OCI-LY7 (cell line): Measurements from ENCODE around the gene KRT37.

Experiments
- EZH2phosphoT487 ChIP-seq: fragments of 200-600 bp; sonication (generic); IDR thresholded peaks from 2 replicates; pipeline ENCODE4 v1.6.1; 2018; ENCODE audit warnings: low read depth, borderline replicate concordance, mild to moderate bottlenecking, mixed run types, antibody characterized with exemption, low read length, moderate library complexity, mixed read lengths
- TF ChIP-seq, protein P1 (sequence below): fragments of 200-600 bp; sonication (generic); conservative IDR thresholded peaks from 2 replicates; pipeline ENCODE4 v1.5.1; 2014; ENCODE audit warnings: mild to moderate bottlenecking, antibody characterized with exemption, low read length, moderate library complexity, mixed read lengths

DNA sequence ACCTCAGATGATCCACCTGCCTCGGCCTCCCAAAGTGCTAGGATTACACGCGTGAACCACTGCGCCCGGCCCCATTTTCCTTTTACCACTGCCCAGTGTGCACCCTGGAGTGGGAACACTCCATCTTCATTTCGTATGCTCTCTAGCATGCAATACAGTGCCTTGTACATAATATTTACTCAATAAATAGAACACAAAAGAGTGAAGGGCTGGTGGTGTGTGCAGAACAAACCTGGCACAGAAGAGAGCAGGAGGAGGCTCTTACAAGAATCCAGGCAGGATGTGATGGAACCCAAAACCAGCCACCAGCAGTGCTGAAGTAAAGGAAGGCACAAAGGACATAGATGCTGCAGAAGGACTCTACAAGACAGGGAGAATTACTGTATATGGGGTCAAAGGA is 7.3 kb downstream of the KRT37 start:
- TF ChIP-seq, protein P1, sequence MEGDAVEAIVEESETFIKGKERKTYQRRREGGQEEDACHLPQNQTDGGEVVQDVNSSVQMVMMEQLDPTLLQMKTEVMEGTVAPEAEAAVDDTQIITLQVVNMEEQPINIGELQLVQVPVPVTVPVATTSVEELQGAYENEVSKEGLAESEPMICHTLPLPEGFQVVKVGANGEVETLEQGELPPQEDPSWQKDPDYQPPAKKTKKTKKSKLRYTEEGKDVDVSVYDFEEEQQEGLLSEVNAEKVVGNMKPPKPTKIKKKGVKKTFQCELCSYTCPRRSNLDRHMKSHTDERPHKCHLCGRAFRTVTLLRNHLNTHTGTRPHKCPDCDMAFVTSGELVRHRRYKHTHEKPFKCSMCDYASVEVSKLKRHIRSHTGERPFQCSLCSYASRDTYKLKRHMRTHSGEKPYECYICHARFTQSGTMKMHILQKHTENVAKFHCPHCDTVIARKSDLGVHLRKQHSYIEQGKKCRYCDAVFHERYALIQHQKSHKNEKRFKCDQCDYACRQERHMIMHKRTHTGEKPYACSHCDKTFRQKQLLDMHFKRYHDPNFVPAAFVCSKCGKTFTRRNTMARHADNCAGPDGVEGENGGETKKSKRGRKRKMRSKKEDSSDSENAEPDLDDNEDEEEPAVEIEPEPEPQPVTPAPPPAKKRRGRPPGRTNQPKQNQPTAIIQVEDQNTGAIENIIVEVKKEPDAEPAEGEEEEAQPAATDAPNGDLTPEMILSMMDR: no peak
- no peak for TF ChIP-seq EZH2phosphoT487
